ENCODE data around the gene SOWAHA.

The SOWAHA gene

DNA sequence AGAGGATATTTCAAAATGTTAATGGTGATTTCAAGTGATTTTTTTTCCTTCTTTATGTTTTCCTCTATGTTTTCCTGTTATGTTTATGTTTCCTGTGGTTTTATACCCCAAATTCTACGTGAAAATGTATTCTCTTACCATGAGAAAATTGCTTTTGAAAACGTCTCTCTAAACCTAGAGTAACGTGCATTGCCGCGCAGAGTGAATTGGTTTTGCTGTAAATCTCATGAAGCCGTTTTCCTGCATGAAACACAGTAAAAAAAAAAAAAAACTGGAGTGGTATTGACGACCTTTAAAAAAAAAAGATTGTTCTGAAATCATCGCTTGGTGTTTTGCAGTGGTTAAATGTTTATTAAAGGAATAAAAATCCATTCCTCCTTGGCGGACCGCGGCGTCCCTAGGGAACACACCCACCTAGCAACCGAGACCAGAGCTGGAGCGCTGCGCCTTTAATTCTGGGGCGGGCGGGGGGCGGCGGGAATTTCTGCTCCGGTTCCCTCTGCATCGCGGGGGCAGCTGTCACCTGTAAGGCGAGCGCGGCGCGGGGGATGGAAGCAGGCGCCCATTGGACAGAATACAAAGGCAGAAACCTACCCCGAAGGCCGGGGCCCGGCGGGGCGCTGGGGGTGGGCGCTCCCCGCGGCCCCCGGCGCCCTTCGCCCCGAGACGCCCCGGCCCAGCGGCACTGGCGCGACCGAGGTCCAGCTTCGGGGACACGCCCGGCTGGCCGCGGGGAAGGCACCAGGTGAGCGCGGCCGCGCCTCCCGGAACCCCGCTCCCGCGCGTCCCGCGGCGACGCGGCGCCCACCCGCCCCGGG is at the start of gene SOWAHA:
Gene SOWAHA, plus strand, starts transcription at position 522 of the 818 bp plus-strand sequence. CDS start 320 bp downstream, outside the sequence.
- DNase-seq, result no peak

DNA sequence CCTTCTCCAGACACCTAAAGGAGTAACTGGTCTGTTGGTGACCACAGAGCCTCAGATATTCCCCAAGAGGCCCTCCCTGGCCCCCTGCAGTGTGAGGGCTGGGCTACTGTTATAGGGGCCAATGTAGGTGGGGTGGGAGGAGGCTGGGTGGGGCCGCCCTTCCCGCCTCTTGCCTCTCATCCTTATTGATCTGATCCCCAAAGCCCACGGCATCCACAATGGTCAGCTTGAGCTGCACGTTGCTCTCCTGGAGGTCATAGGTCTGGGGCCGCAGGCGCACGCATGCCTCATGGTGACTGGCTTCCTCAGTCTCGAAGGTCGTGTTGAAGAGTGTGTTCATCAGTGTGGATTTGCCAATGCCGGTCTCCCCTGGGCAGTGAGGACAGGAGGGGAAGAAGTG is 49.1 kb upstream of the SOWAHA start:
- DNase-seq, result no peak

DNA sequence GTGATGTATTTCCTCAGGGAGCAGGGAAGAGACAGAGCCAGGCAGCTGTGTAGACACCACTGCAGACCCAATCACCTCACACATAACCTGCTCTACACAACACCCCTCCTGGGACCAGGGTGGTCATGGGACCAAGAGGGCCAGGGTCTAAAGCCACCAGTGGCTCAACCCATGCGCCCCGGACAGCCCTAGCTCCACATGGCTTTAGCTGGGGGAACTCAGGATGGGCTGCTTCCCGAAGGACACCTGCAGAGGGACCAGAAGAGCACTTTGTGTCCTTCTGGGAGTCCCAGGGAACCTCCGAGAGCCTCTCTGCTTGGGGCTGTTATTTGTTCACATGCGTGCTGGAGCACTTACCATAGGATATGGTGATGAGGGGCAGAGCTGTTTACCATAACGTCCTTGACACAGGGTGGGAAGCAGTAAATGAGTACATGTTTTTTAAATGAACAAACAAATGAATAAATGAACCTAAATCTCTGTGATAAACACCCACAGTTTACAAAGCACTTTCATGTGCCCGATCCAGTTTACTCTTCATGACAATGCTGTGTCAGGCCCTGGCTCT is 48.3 kb upstream of the SOWAHA start:
- DNase-seq, result no peak

DNA sequence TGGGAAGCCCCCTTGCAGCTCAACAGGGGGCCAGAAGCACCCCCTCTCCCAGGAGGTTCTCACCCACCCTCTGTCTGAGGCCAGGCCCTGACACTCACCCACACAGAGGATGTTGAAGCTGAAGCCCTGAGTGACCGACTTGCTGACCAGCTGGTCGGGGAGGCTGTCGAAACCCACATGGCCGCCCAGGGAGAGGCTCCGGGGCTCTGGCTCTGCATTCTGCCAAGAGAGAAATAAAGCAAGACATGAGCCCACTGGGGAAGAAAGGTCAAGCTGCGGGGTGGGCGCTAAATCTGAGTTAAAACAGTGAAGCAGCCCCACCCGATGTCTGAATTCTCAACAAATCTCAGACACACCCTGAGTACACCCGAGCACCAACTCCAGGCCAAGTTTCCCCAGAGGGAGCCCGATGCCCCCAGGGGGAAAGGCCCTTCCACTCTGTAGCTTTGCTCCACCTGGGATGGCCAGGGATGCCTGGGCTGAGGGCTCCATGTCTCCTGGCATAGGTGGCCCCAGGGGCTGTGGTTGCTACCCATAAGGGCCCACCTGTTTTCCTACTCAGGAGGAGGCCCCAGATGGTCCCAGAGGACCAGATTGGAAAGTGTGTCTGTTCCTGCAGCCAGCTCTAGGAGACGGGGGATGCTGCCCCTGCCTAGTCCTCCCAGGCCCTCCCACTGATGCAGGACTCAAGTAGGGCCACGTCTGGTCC is 47.6 kb upstream of the SOWAHA start:
- DNase-seq, result no peak

DNA sequence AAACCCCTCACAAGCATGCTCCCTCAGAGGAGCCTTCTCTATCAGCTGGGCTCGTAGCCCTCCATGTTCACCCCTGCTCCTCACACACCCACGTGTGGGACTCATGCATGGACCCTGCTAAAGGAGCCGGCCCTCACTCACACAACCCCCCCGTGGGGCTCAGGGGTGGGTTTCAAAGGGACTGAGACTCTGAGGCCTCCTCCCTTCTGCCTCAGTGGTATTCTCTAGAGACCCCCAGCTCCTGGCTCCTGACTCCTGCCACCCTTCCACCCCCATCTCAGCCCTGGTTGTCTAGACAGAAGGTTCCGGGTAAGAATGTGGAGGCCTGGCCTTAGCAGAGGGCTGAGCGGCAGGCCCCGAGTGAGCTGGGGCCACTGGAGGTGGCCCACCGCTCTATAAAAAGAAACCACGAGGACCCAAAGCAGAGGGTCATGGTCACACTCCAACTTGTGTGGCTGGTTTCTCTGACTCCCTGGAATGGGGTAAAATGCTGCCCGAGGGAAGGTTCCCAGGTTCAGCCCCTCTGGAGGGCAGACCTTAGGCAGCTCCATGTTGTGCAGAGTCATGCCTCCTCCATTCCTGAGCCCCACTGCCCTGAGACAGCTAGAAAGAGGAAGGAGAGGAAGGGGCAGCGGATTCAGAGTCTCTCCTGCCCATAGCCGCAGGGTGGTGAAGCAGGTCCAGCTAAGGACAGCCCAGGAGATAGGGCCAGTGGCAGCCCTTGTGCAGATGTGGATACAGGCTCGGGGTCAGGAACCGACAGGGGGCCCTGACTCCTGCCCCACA is 46.9 kb upstream of the SOWAHA start:
- no peak for DNase-seq

DNA sequence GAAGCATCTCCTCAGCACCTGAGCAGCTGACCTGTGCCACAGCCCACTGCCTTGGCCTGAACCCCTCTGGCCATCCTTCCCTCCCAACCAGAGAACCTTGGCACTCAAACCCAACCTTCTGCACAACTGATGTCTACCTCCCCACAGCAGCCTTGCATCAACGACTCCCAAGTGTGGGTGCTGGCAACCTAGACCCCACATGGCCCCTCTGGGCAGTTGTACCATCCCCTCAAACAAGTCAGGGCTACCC is 46.4 kb upstream of the SOWAHA start:
- DNase-seq, result no peak

DNA sequence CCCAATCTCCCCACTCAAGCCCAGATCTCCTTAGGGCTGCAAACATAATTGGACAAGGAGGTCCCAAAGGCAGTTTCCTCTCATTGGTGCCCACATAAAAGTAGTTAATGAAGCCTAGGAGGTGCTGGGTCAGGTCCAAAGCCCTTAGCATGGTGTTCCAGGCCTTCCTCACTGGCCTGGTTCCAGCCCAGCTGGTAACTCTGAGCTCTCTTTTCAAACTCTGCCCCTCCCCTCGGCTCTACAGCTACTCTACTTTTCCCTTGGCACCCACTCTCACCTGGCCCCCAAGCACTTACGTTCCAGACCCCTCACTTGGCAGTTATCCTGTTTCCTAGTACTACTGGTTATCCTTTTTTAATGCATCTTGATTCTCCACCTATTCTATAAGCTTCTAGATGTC is 46.0 kb upstream of the SOWAHA start:
- no peak for DNase-seq

DNA sequence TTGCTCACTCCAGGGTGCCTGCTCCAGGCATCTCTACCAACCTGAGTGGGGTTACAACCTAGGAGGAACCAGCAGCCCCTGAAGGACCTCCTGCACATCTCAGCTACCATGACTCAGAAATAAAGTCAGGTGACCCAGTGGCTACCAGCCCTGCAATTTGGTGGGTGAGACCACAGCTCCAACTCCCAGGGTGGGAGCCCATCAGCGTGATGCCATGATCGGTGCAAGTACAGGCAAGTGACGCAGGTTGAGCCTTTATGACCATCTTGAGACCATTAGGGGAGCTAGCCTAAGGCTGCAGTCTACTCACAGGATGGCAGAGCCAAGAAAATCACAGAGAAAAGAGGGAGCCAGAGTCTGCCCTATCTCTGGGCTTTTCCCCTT is 44.6 kb upstream of the SOWAHA start:
- no peak for DNase-seq

DNA sequence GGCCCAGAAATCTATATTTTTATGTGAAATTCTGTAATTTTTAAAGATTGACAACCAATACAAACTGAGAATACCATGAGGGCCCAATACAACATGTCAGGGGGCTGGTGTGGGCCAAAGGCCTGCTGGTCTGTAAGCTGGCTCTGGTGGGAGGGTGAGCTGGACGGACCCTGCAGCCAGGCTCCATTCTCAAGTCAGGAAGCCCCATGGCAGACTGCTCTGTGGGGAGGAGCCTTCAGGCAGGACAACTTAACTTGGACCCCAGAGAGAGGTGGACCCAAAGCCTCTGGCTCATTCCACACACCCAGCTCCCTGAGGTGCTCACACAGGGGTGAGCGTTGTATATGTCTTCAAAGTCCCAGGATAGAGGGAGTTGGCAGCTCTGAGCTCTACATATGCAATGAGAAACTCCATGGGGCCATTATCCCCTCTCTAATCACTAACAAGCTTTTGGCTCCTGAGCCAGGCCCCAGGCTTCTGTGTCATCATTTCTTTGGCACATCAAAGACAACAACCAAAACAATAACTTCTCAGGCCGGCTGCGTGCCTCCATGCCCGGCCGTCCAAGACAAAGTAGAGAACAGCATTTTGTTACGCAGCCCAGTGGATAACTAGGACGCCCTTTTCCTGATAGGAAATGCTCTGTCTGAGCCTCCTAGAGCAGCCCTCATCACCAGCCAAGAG is 42.5 kb upstream of the SOWAHA start:
- no peak for DNase-seq

DNA sequence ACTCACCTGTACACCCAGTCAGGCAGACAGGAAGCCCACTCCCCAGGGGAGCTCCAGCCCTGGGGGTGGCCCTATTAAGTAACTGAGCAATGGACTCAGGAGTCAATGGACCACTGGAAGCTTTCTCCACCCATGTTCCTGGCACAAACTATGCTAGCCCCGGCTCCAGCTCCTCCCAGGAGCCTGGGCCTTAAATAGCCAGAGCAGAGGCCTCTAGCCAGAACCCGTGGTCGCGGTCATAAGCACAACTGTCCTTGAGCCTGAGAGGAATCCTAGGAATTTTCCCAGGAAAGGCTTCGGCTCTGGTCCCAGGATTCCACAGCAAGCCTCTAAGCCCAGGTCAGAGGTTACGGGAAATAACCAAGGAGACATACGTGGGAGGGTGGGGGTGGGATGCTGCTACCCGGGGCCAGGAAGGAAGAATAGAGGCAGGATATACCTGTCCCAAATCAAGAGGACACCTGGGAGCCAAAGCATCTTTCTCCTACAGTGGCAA is 41.6 kb upstream of the SOWAHA start:
- no peak for DNase-seq

DNA sequence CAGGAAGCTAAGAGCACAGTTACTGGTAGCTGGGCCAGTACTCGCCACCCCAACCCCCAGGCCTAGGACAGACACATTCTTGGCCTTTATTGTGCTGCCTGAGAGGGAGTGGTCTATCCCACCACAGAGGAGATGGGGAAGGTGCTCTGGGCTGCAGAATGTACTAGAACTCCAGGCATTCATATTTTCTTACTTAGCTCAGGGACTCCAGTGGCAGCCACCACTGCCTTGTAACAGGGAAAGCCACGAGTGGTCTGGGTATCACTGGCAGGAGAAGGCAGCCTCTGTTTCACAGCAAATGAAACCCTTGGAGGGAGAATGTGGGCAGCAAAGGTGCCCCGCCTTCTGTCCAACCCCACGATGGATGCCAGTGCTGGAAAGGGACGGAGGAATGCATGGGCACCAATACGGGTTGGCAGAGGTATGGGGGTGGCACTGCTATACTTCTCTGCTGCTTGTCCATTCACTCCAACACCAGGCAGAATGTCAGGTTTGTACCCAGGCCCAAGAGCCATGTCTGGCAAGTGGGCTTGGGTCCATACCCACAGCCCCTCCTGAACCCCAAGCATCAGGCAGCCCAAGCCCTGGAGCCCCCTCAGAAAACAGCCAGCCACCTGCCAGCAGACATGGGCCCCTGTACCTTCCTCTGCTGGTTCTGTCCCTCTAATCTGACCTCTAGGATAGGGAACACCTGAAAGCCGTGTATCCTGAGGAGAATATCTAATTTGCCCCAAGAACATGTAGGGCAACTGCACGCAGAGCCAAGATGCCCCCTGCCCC is 40.6 kb upstream of the SOWAHA start:
- DNase-seq, result no peak

DNA sequence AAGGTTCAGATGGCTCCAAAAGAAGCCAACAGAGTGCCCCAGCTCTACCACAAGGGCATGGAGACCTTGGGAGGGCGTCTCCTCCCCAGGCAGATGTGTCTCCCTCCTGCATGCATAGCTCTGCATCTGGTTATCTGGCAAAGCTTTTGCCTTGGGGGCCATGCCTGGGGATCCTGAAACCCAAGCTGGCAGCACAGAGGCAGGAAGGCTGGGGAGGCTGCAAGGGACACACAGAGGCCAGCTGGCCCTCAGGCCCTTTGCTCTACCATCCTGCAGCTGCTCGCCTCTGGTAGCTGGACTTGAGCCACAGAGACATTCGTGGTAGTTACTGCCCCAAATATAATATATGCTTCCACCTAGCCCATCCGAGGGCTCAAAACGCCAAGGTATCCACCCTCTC is 40.0 kb upstream of the SOWAHA start:
- no peak for DNase-seq

DNA sequence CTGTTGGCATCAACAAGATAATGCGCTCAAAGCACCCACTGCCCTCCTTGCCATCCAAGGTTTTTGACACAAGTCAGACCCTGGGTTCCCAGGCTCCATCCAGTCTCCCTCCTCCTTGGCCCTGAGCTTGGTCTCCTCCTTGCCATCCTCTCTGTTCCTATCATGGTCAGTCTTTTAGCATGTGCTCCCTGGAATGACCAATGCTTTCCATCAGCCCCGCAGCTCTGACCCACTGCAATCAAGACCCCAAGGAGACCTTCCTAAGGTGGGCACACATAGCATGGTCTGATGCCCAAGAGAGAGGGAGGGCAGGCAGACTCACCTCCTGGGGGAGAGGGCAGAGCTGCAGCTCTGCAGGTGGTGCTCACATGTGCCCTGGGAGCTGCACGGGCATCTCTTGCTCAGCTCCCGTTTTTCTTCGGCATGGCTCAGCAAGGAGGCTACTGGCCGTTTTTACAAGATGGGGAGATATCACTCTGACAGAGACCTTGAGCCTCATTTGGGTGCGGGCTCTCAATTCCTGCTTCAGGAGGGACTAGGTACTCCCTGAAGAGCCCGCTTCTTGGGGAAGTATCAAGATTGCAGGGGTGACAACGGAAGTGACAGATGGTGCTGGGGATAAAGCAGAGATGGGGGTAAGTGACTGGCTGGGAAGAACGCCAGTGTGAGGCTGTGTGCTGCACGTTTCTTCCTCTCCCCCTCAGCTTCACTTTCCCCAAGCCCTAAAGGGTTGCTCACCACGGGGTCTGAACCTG is 39.3 kb upstream of the SOWAHA start:
- DNase-seq, result peak; percentile 35 to 40

DNA sequence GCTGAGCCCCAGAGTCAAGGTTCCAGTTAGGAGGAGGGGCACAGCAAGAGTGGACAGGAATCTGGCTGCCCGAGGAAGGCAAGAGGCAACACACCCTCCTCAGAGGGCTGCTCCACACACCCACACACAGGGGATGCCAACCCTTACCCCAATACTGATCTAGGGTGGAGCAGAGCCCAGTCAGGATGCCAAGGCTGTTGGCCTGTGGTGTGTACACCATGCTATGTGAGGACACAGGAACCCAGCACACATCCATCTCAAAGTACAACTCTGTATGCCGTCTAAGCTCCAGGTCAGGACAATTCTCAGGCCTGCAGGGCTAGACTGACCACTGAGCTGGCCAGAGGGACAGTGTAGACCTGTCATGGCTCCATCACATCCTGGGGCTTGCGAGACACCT is 38.7 kb upstream of the SOWAHA start:
- DNase-seq, result no peak

DNA sequence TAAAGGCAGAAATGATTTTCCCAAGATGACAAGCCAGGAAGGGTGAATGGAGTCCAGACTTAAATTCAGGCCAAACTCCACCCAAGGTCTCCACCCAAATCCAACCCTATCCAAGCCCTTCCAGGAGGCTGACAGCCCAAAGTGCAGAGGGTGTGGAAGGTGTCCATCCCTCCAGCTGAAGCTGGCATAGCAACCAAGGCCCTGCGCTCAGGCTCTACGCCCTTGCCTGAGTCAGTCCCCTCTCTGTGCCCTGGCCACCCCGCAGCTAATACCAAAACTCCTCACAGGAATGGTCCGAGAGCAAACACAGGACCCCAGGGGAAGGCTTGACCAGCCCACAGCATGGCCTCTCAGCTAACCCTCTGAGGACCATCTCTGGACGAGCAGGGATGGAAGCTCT is 38.2 kb upstream of the SOWAHA start:
- no peak for DNase-seq

DNA sequence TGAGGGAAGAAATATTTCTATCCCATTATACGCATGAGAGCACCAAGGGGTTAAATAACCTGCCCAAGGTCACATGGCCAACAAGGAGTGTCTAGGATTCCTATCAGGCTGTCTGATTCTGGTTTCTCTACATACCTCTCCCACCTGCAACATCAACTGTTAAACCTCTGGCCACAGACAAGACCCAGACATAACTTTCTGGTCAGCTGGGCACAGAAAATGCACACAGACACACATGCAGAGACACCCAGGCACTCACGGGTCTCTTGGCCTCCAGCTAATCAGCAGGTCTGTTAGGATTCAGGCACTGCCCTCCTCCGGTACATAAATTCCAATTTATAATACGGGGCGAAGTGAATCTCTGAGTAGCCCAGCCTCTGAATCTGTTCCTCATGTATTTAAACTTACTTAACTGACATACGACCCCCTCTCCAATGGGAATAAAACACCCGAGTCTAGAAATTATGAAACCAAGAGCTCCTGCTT is 37.6 kb upstream of the SOWAHA start:
- no peak for DNase-seq

DNA sequence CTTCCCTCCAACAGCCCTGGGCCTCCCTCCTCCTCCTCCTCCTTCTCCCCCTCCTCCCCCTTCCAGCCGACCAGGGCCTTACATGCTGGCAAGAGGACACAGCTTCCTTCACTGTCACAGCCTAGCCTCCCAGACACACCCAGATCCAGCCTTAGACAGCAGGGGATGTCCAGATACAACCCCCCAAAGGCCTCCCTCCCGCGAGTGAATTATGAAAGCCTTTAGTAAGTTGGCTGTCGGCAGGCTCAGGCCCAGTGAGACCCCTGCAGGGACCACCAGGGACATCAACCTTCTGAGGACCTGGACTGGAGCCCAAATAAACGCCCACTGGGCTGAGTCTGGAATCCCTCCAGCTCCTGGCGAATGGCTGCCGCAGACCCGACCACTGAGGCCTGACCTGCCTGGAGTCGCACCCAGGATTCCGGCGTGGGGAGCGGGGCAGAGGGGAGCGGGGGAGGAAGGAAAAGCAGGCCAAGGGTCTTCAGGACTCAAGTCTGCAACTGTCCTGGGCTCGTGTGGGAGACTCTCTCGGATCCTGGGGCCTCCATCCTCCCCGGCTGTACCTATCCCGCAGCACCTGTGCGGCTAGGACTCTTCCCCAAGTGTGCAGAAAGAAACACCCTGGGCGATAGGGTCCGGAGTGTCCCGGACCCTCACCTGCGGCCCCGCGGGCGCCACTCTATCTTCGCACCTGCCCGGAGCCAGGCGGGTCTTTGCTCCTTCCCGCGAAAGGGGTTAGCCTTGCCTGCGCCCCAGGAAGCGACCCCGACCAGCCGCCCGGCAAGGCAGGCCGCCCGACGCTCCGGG is 36.8 kb upstream of the SOWAHA start:
- peak in 1 of 2 experiments; percentile 13 for DNase-seq

DNA sequence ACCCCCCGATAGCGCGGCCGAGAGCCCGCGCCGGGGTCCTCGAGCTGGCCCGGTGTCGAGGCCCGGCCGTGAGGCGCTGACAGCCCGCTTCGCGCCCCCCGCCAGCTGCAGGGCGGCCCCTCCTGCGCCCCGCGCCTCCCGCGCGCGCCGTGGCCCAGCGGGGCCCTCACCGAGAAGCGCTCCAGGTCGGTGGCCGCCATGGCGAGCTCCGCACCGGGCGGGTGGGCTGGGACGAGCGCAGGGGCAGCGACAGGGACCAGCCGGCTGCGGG is 36.2 kb upstream of the SOWAHA start:
- DNase-seq, result no peak

DNA sequence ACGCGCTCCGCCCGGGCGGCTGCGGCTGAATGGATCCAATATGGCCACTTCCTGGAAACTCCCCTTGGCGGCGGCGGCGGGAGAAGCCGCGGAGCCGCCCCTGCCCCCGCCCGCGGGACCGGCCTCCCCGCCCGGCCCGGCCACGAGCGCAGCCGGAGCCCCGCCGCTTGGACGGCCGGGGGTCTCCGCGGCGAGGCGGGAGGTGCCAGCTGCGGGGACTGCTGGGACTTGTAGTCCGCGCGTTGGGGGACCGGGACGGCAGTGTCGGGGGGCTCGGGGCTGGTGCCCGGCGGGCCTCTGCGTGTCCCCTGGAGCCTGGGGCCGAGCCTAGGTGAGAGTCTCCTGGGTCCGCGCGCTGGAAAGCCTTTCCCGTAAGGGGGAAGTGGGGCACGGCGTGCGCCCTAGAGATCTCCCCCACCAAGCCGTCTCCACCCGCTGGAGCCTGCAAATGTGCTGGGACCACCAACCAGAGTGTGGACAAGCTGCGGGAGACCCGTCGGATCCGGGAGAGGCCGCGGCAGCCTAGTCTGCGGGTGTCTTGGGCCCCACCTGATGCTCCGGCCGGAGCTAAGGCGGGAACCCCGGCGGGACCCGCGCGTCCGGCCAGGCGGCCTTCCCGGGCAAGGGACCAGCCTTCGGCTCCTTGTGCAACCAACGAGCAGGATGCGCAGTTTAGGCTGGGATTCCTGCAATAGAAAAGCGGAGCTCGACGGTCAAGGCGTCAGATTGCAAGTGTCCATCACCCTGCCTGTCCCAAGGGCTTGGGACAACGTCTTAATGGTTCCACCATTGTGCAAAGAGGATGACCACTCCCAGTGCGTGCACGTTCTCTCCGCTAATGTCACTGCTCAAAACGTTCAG is 35.7 kb upstream of the SOWAHA start, which contains the start of gene SEPTIN8:
Gene SEPTIN8, minus strand, starts transcription at position 31 of the 861 bp plus-strand sequence. CDS start 102 bp downstream, outside the sequence.
- DNase-seq, result no peak

Measured in AML-193 (cell line).